HEK293 (cell line): ENCODE results near the gene ADI1.

Experiments used
- BCL11A ChIP-seq: fragments of 450-650 bp; formaldehyde crosslinking; IDR thresholded peaks from 2 replicates; pipeline ENCODE4 v1.5.1; 2016; ENCODE audit warnings: low read depth, missing biosample characterization, missing genetic modification characterization
- CTCF ChIP-seq: fragments of 450-650 bp; formaldehyde crosslinking; IDR thresholded peaks from 2 replicates; pipeline ENCODE4 v1.5.1; 2016; ENCODE audit warnings: missing biosample characterization, missing genetic modification characterization
- EGR2 ChIP-seq: fragments of 450-650 bp; formaldehyde crosslinking; IDR thresholded peaks from 2 replicates; pipeline ENCODE4 v1.5.1; 2016; ENCODE audit warnings: low read depth, missing biosample characterization, missing genetic modification characterization
- HOXA7 ChIP-seq: sonication (generic); formaldehyde crosslinking; IDR thresholded peaks from 2 replicates; pipeline ENCODE4 v1.8.1; 2022; ENCODE audit warnings: missing genetic modification reagents, borderline replicate concordance
- OSR2 ChIP-seq: fragments of 450-650 bp; formaldehyde crosslinking; IDR thresholded peaks from 2 replicates; pipeline ENCODE4 v1.5.1; 2016; ENCODE audit warnings: missing biosample characterization, missing genetic modification characterization
- SALL2 ChIP-seq: fragments of 450-650 bp; formaldehyde crosslinking; IDR thresholded peaks from 2 replicates; pipeline ENCODE4 v1.5.0; 2017; ENCODE audit warnings: missing biosample characterization, mild to moderate bottlenecking, missing genetic modification characterization, borderline replicate concordance
- YY1 ChIP-seq: fragments of 450-650 bp; formaldehyde crosslinking; IDR thresholded peaks from 2 replicates; pipeline ENCODE4 v1.5.1; 2018; ENCODE audit warnings: missing biosample characterization, missing genetic modification characterization
- ZBTB6 ChIP-seq: fragments of 450-650 bp; formaldehyde crosslinking; IDR thresholded peaks from 2 replicates; pipeline ENCODE4 v1.5.1; 2017; ENCODE audit warnings: missing biosample characterization, missing genetic modification characterization
- ZFHX2 ChIP-seq: fragments of 450-650 bp; formaldehyde crosslinking; conservative IDR thresholded peaks from 2 replicates; pipeline ENCODE4 v1.5.1; 2016; ENCODE audit warnings: missing biosample characterization, missing genetic modification characterization
- ZNF140 ChIP-seq: fragments of 450-650 bp; formaldehyde crosslinking; IDR thresholded peaks from 2 replicates; pipeline ENCODE4 v1.5.1; 2016; ENCODE audit warnings: missing biosample characterization, missing genetic modification characterization
- ZNF155 ChIP-seq: fragments of 450-650 bp; formaldehyde crosslinking; IDR thresholded peaks from 2 replicates; pipeline ENCODE4 v1.5.1; 2016; ENCODE audit warnings: missing biosample characterization, missing genetic modification characterization
- ZNF341 ChIP-seq: fragments of 450-650 bp; formaldehyde crosslinking; IDR thresholded peaks from 2 replicates; pipeline ENCODE4; 2016; ENCODE audit warnings: low read depth, missing biosample characterization, missing genetic modification characterization
- ZNF449 ChIP-seq: fragments of 450-650 bp; formaldehyde crosslinking; IDR thresholded peaks from 2 replicates; pipeline ENCODE4 v1.5.1; 2017; ENCODE audit warnings: missing biosample characterization, mild to moderate bottlenecking, missing genetic modification characterization, moderate library complexity
- ZNF639 ChIP-seq: fragments of 450-650 bp; formaldehyde crosslinking; IDR thresholded peaks from 2 replicates; pipeline ENCODE4 v1.5.1; 2016; ENCODE audit warnings: missing biosample characterization, missing genetic modification characterization
- ZNF645 ChIP-seq: fragments of 450-650 bp; formaldehyde crosslinking; IDR thresholded peaks from 2 replicates; pipeline ENCODE4; 2016; ENCODE audit warnings: missing biosample characterization, missing genetic modification characterization
- TF ChIP-seq, protein P1 (sequence below): fragments of 450-650 bp; formaldehyde crosslinking; IDR thresholded peaks from 2 replicates; pipeline ENCODE4 v1.5.1; 2017; ENCODE audit warnings: missing biosample characterization, missing genetic modification characterization
- TF ChIP-seq, protein P2 (sequence below): fragments of 450-650 bp; formaldehyde crosslinking; IDR thresholded peaks from 2 replicates; pipeline ENCODE4 v1.5.1; 2017; ENCODE audit warnings: missing biosample characterization, missing genetic modification characterization

Gene ADI1

GRCh38 chr2:3493615-3494007, 25.7 kb downstream of the ADI1 start (continued):
- TF ChIP-seq ZBTB6 (tag by site-specific recombination) (no peak), ZNF639 (tag by site-specific recombination) (no peak), EGR2 (tag by site-specific recombination) (peak; percentile 71), OSR2 (tag by site-specific recombination) (no peak), ZNF341 (tag by site-specific recombination) (peak; percentile 59), ZFHX2 (tag by site-specific recombination) (peak; percentile 68), CTCF (tag by site-specific recombination) (no peak), ZNF140 (tag by site-specific recombination) (no peak), ZNF155 (no peak), BCL11A (tag by site-specific recombination) (no peak), YY1 (no peak), SALL2 (no peak), ZNF645 (no peak), ZNF449 (tag by site-specific recombination) (no peak), HOXA7 (no peak)
- TF ChIP-seq, protein P1, sequence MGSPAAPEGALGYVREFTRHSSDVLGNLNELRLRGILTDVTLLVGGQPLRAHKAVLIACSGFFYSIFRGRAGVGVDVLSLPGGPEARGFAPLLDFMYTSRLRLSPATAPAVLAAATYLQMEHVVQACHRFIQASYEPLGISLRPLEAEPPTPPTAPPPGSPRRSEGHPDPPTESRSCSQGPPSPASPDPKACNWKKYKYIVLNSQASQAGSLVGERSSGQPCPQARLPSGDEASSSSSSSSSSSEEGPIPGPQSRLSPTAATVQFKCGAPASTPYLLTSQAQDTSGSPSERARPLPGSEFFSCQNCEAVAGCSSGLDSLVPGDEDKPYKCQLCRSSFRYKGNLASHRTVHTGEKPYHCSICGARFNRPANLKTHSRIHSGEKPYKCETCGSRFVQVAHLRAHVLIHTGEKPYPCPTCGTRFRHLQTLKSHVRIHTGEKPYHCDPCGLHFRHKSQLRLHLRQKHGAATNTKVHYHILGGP = no peak
- TF ChIP-seq, protein P2, sequence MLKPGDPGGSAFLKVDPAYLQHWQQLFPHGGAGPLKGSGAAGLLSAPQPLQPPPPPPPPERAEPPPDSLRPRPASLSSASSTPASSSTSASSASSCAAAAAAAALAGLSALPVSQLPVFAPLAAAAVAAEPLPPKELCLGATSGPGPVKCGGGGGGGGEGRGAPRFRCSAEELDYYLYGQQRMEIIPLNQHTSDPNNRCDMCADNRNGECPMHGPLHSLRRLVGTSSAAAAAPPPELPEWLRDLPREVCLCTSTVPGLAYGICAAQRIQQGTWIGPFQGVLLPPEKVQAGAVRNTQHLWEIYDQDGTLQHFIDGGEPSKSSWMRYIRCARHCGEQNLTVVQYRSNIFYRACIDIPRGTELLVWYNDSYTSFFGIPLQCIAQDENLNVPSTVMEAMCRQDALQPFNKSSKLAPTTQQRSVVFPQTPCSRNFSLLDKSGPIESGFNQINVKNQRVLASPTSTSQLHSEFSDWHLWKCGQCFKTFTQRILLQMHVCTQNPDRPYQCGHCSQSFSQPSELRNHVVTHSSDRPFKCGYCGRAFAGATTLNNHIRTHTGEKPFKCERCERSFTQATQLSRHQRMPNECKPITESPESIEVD (tag by site-specific recombination) = no peak
